ENCODE results near the gene ZCWPW2.

The ZCWPW2 gene

DNA sequence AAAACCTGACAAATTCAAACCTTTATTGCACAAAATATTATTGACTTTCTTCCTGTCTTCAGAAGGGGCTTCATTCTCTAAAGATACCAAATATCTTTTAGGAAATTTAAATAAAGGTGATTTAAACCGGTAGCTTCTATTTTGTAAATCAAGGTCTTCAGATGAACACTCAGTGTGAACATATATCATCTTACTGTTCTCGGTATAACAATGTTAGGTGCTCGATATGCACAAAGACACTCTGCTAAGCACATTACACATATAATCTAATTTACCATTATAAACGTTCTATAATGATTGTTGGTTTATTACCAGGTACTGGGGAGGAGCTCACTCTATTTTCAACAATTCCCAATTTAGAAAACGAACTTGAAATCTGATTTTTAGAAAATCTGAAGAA is 225.5 kb downstream of the ZCWPW2 start:
- Histone ChIP-seq H4K20me1 (ENCODE audit: control insufficient read depth, insufficient read depth, low read depth, low read length) (no peaks in the 10 kb centered on the region), H3K4me3 (ENCODE audit: low read length) (no peak overlapping the region), H3K9me2 (replicated peaks; ENCODE audit: control insufficient read depth, low read length) (no peaks in the 10 kb centered on the region), H3K79me2 (ENCODE audit: control insufficient read depth, low read length) (no peaks in the 10 kb centered on the region), H3K9me3 (ENCODE audit: control insufficient read depth, insufficient read depth, low read length) (peaks cover 4% of the 10 kb centered on the region; the same call in 1 of the 2 replicates), H3K36me3 (ENCODE audit: control insufficient read depth, low read length) (no peaks in the 10 kb centered on the region), H3K27ac (ENCODE audit: low read depth, low read length) (no peak overlapping the region), H3K4me2 (ENCODE audit: low read length) (no peak overlapping the region), H3K27me3 (ENCODE audit: control insufficient read depth, low read length) (no peaks in the 10 kb centered on the region), H3K4me1 (ENCODE audit: control insufficient read depth, low read length) (no peaks in the 10 kb centered on the region), H3F3A (ENCODE audit: control insufficient read depth, insufficient read depth) (no peaks in the 10 kb centered on the region)
- TF ChIP-seq, protein P1, sequence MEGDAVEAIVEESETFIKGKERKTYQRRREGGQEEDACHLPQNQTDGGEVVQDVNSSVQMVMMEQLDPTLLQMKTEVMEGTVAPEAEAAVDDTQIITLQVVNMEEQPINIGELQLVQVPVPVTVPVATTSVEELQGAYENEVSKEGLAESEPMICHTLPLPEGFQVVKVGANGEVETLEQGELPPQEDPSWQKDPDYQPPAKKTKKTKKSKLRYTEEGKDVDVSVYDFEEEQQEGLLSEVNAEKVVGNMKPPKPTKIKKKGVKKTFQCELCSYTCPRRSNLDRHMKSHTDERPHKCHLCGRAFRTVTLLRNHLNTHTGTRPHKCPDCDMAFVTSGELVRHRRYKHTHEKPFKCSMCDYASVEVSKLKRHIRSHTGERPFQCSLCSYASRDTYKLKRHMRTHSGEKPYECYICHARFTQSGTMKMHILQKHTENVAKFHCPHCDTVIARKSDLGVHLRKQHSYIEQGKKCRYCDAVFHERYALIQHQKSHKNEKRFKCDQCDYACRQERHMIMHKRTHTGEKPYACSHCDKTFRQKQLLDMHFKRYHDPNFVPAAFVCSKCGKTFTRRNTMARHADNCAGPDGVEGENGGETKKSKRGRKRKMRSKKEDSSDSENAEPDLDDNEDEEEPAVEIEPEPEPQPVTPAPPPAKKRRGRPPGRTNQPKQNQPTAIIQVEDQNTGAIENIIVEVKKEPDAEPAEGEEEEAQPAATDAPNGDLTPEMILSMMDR (IDR thresholded peaks at IDR 0.05; ENCODE audit: low read depth, low read length, poor library complexity, severe bottlenecking) = no peak
- no peak for TF ChIP-seq EZH2phosphoT487 (IDR thresholded peaks at IDR 0.05; ENCODE audit: borderline replicate concordance, low read length)

DNA sequence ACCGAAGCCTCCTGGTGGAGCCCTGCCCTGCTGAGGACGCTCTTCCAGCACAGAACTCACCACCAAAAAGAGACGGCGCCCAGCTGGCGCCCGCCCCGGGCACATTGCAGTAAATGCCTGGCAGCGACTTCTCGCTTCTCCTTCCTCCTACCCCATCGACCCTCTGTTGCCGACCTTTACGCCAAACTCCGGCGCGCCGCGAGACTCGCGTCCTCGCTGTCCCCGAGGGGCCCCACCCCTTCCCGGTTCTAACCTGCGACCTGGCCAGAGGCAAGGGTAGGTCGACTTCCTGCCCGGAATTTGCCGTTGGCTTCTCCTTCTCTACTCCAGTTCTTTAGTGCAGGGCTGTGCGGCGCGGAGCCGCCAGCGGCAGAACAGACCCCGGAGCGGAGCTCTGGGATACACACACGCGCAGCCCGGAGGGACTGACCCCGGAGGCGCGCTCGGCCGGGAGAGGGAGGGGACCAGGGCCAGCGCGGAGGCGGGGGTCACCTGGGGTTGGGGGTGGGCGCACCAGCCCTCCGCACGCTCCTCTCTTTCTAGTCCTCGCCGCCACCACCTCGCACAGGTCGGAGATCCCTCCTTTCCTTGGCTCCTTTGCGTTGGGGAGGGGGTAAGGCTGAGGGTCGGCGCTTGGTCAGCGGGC is 226.7 kb downstream of the ZCWPW2 start:
- peaks cover 4% of the 10 kb centered on the region; the same call in 1 of the 2 replicates for H3K9me3 ChIP-seq (ENCODE audit: control insufficient read depth, insufficient read depth, low read length)
- H4K20me1 ChIP-seq (ENCODE audit: control insufficient read depth, insufficient read depth, low read depth, low read length) = no peaks in the 10 kb centered on the region
- H3K4me1 ChIP-seq (ENCODE audit: control insufficient read depth, low read length) = no peaks in the 10 kb centered on the region
- H3K36me3 ChIP-seq (ENCODE audit: control insufficient read depth, low read length) = no peaks in the 10 kb centered on the region
- no peaks in the 10 kb centered on the region for H3F3A ChIP-seq (ENCODE audit: control insufficient read depth, insufficient read depth)
- no peaks in the 10 kb centered on the region for H3K9me2 ChIP-seq (replicated peaks; ENCODE audit: control insufficient read depth, low read length)
- H3K27ac ChIP-seq (ENCODE audit: low read depth, low read length) = no peak overlapping the region
- H3K79me2 ChIP-seq (ENCODE audit: control insufficient read depth, low read length) = no peaks in the 10 kb centered on the region
- H3K27me3 ChIP-seq (ENCODE audit: control insufficient read depth, low read length) = no peaks in the 10 kb centered on the region
- TF ChIP-seq, protein P1 (IDR thresholded peaks at IDR 0.05; ENCODE audit: low read depth, low read length, poor library complexity, severe bottlenecking) = no peak
- no peak for TF ChIP-seq EZH2phosphoT487 (IDR thresholded peaks at IDR 0.05; ENCODE audit: borderline replicate concordance, low read length)
- H3K4me3 ChIP-seq (ENCODE audit: low read length) = no peak overlapping the region
- no peak overlapping the region for H3K4me2 ChIP-seq (ENCODE audit: low read length)
